Memory B cell (primary cell): Measurements from ENCODE around the gene TMEM52.
A peak's percentile ranks its signal among the peaks of the same experiment; 100 is the strongest.

Experiments used
- ATAC-seq: fragments of 150-1000 bp; cut with Tn5 transposase; 2 replicates; pipeline ENCODE4 v1.10.0; 2021; ENCODE audit warnings: low read depth, mild to moderate bottlenecking, moderate library complexity
- DNase-seq, 2 donors: peaks; one replicate each; pipeline ENCODE4 v3.0.0; 2022; ENCODE audit warnings: low spot score in 2 of 2
- H3K27ac Mint-ChIP-seq: one replicate; pipeline ENCODE4 v1.8.0; 2022; ENCODE audit warnings: mild to moderate bottlenecking, moderate library complexity, mixed read lengths
- H3K27me3 Mint-ChIP-seq: one replicate; pipeline ENCODE4 v1.8.0; 2022; ENCODE audit warnings: mixed read lengths
- H3K36me3 Mint-ChIP-seq: one replicate; pipeline ENCODE4 v1.8.0; 2022; ENCODE audit warnings: mild to moderate bottlenecking, mixed read lengths
- H3K4me1 Mint-ChIP-seq: one replicate; pipeline ENCODE4 v1.8.0; 2022; ENCODE audit warnings: mixed read lengths
- H3K4me3 Mint-ChIP-seq: one replicate; pipeline ENCODE4 v1.8.0; 2022; ENCODE audit warnings: mild to moderate bottlenecking, moderate library complexity, mixed read lengths
- H3K9me3 Mint-ChIP-seq: one replicate; pipeline ENCODE4 v1.8.0; 2022; ENCODE audit warnings: mixed read lengths

Gene TMEM52

DNA sequence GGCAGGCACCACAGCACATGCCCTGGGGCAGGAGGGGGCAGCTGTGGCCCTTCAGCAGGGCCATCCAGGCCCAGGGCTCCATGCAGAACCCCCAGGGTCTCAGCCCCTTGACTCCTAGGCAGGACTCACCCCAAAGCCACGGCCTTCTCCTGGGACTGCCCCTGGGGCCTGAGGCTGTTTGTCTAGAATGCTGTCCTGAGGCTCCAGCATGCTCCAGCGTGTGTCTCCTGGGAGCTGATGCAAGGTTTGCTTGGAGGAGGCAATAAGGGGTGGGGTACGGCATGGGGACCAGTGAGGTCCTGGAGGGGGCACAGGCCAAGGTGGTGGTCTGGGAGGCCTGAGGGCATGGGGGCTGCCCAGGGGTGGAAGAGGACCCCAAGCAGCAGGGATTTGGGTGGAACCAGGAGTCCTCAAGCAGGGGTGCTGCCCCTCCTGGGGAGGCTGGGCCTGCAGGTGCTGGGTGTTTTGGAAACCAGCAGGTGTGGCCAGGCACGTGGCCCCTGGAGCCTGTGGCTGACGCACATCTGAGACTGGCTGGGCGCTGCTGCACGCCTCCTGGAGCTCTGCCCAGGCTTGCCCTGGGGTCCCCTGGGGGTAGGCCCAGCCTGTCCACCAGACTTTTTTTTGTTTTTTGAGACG, 11.9 kb downstream of the TMEM52 start:
- H3K4me3 Mint-ChIP-seq, result peak overlapping the region; percentile 46
- H3K9me3 Mint-ChIP-seq, result no peaks in the 10 kb centered on the region
- DNase-seq (no peak), ATAC-seq (peak; percentile 10)
- no peaks in the 10 kb centered on the region for H3K36me3 Mint-ChIP-seq
- peaks cover 15% of the 10 kb centered on the region for H3K4me1 Mint-ChIP-seq
- peaks cover 6% of the 10 kb centered on the region for H3K27me3 Mint-ChIP-seq
- no peak overlapping the region for H3K27ac Mint-ChIP-seq

DNA sequence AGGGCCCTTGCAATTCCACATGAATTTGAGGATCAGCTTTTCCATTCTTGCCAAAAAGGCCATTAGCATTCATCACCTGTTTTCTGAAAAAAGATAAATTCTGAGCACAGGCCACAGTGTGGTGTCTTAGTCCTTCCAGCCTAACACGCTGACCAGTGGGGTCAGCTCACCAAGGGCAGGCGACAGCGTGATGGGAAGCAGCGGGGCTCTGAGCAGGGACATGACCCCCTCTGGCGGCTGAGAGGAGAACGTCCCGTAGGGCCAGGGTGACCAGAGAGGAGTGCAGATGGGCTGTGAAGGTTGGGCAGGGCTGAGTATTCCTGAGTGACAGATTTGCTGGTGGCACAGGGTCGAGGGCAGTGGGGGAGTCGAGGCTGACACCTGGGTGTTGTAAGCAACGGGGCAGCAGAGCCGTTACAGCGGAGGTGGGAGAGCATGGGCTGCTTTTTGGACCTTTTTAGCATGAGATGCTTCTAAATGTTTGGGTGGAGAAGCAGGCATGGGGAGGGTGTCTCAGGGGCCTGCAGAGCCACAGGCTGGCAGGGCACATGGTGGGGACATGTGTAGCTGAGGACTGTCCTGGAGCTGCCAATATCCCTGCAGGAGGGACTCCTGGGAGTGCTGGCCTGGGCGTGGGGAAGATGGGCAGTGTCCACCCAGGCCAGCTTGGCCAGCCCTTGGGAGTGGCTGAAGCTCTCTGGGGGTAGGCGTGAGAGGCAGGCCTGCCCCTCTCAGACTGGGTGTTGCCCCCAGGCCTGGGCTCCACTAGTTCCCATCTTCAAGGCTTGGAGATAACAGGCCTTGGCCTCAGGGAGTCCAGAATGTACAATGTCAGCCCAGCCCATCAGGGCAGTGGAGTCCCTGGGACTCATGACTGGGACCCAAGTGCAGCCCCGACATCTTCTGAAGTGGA, 12.6 kb downstream of the TMEM52 start:
- Mint-ChIP-seq H3K4me3 (peak overlapping the region; percentile 44), H3K27ac (peak overlapping the region; percentile 17), H3K36me3 (no peaks in the 10 kb centered on the region), H3K4me1 (peaks cover 15% of the 10 kb centered on the region), H3K9me3 (no peaks in the 10 kb centered on the region), H3K27me3 (peaks cover 3% of the 10 kb centered on the region)
- peak; percentile 65 to 69 for DNase-seq
- ATAC-seq, result peak; percentile 18

DNA sequence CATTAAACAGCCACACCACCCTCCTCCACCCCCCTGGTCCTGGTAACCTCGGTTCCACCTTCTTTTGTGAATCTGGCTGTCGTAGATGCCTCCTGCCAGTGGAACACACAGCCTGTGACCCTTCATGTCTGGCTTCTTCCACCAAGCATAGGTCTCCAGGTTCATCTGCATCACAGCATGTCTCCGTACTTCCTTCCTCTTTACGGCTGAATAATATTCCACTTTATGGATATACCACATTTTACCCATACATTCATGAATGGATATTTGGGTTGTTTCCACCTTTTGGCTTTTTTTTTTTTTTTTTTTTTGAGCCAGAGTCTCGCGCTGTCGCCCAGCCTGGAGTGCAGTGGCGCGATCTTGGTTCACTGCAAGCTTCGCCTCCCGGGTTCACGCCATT, 15.9 kb downstream of the TMEM52 start:
- no peaks in the 10 kb centered on the region for H3K36me3 Mint-ChIP-seq
- no peak for ATAC-seq
- DNase-seq, result no peak
- H3K4me1 Mint-ChIP-seq, result peaks cover 8% of the 10 kb centered on the region
- H3K9me3 Mint-ChIP-seq, result no peaks in the 10 kb centered on the region
- no peak overlapping the region for H3K27ac Mint-ChIP-seq
- no peak overlapping the region for H3K4me3 Mint-ChIP-seq
- H3K27me3 Mint-ChIP-seq, result peaks cover 4% of the 10 kb centered on the region

DNA sequence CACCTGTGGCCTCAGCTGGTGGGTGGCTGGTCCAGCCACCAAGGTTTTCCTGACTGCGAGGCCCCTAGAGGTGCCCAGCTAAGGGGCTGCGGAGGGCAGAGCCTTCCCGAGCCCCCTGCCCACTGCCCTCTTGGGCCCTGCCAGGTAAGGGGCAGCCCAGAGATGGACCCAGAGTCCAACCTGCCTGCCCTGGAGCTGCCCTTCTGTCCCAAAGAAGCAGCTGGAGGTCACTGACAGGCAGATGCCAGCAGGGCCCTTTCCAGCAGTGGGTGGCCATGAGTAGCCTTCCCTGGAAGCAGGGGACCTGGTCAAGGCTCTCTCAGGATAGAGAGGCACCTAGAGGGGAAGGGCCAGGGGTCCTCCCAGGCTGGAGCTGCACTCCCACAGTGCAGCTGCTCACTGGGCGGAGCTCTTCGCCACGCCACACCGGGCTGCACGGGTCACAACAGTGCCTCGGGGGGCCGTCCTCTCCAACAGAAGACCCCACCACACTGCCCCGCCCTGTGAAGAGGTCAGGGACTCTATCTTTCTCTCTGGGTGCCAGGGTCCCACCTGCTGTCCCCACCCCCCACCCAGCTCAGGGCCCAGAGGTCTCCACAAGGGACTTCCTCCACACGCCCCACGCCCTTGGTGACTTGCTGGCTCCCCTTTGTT, 17.3 kb downstream of the TMEM52 start:
- DNase-seq (no peak), ATAC-seq (no peak)
- Mint-ChIP-seq H3K9me3 (no peaks in the 10 kb centered on the region), H3K36me3 (no peaks in the 10 kb centered on the region), H3K27ac (no peak overlapping the region), H3K4me3 (no peak overlapping the region), H3K4me1 (peaks cover 8% of the 10 kb centered on the region), H3K27me3 (peaks cover 4% of the 10 kb centered on the region)

DNA sequence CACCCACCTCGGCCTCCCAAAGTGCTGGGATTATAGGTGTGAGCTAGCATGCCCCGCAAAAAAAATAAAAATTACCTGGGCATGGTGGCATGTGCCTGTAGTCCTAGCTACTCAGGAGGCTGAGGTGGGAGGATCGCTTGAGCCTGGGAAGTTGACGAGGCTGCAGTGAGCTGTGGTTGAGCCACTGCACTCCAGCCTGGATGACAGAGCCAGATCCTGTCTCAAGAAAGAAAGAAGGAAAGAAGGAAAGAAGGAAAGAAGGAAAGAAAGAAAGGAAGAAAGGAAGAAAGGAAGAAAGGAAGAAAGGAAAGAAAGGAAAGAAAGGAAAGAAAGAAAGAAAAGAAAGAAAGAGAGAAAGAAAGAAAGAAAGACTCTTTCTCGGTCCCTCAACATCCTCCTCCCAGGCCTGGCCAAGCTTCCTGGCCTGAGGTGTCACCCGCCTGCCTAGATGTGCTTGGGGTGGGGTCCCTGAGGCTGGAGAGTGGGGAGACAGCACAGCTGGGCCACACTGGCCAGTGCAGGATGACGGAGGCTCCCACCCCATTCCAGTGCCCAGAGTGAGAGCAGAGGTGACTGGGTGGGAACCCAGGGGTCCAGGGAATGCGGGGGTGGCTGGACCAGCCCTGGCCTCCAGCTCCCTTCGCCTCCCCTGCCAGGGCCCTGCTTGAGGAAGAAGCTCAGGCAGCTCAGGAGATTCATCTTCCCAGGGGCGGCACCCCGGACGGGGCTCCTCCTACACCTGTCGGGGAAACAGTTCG, 18.0 kb downstream of the TMEM52 start:
- no peak for DNase-seq
- Mint-ChIP-seq H3K27me3 (peaks cover 6% of the 10 kb centered on the region), H3K9me3 (no peaks in the 10 kb centered on the region), H3K4me3 (no peak overlapping the region), H3K36me3 (no peaks in the 10 kb centered on the region), H3K27ac (no peak overlapping the region), H3K4me1 (peaks cover 4% of the 10 kb centered on the region)
- ATAC-seq, result no peak

DNA sequence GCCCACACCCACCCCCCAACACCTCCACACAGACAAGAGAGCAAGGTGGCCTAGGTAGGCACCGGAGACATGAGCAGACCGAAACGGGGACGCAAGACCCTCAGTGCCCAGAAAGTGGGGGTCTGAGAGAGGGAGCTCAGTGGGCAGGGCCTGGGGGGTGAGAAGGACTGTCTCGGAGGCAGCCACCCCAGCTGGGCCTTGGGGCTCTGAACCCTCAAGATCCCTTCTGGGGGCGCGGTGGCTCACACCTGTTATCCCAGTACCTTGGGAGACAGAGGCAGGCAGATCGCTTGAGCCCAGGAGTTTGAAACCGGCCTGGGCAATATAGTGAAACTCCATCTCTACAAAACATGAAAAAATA, 19.1 kb downstream of the TMEM52 start:
- Mint-ChIP-seq H3K27me3 (peaks cover 10% of the 10 kb centered on the region), H3K9me3 (no peaks in the 10 kb centered on the region), H3K4me3 (no peak overlapping the region), H3K36me3 (no peaks in the 10 kb centered on the region), H3K4me1 (peaks cover 11% of the 10 kb centered on the region), H3K27ac (no peak overlapping the region)
- DNase-seq (no peak), ATAC-seq (no peak)

DNA sequence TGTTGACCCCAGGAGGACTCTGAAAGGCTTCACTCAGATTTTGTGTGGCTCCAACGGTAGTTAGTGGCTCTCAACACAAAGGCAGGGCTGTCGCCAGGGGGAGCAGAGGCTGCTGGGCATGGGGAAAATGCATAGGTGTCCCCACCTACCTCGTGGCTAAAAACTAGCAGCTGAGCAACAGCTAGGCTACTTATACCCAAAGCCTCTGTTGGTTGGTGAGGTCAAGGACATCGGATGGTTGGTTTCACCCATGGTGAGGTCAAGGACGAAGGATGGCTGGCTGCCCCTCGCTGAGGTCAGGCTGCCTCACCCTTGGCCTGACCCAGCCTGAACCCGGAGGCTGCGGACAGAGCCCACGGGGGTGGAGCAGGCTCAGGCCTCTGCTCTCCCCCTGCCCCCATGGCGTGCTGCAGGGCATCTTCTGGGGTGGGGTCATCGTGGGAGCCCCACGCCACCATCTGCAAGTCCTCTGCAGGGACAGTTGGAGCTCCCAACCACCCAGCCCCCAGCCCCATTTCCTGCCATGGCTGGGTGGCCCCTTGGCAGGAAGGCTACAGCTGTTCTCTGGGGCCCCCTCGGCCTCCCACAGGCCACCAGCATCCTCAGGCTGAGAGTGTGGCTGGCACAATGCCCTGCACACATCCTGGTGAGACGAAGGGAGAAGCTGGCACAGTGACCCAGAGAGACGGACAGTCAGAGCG, 19.7 kb downstream of the TMEM52 start:
- H3K4me1 Mint-ChIP-seq, result peaks cover 16% of the 10 kb centered on the region
- H3K27ac Mint-ChIP-seq, result no peak overlapping the region
- ATAC-seq (peak; percentile 42), DNase-seq (no peak)
- no peaks in the 10 kb centered on the region for H3K9me3 Mint-ChIP-seq
- peaks cover 10% of the 10 kb centered on the region for H3K27me3 Mint-ChIP-seq
- H3K36me3 Mint-ChIP-seq, result no peaks in the 10 kb centered on the region
- H3K4me3 Mint-ChIP-seq, result no peak overlapping the region

DNA sequence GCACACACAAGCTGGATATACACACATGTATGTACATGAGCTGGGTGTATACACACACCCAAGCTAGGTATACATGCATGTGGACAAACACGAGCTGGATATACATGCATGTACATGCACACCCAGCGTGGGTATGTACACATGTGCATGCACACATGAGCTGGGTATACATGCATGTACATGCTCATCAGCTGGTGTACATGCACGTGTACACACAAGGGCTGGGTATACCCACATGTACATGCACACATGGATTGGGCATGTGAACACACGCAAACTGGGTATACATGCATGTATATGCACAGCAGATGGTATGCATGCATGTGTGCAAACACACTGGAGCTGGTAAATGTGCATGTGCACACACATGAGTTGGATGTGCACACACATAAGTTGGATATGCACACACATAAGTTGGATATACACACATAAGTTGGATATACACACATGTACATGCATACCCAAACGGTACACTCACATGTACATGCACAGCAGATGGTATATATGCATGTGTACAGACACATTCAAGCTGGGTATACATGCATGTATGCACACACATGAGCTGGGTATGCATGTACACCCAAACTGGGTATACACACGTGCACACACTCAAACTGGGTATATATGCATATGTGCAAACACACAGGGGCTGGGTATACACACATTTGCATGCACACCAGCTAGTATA, 20.7 kb downstream of the TMEM52 start:
- no peak overlapping the region for H3K4me3 Mint-ChIP-seq
- H3K27me3 Mint-ChIP-seq, result peaks cover 10% of the 10 kb centered on the region
- H3K9me3 Mint-ChIP-seq, result no peaks in the 10 kb centered on the region
- no peak overlapping the region for H3K27ac Mint-ChIP-seq
- ATAC-seq, result no peak
- peaks cover 18% of the 10 kb centered on the region for H3K4me1 Mint-ChIP-seq
- no peak for DNase-seq
- H3K36me3 Mint-ChIP-seq, result no peaks in the 10 kb centered on the region

DNA sequence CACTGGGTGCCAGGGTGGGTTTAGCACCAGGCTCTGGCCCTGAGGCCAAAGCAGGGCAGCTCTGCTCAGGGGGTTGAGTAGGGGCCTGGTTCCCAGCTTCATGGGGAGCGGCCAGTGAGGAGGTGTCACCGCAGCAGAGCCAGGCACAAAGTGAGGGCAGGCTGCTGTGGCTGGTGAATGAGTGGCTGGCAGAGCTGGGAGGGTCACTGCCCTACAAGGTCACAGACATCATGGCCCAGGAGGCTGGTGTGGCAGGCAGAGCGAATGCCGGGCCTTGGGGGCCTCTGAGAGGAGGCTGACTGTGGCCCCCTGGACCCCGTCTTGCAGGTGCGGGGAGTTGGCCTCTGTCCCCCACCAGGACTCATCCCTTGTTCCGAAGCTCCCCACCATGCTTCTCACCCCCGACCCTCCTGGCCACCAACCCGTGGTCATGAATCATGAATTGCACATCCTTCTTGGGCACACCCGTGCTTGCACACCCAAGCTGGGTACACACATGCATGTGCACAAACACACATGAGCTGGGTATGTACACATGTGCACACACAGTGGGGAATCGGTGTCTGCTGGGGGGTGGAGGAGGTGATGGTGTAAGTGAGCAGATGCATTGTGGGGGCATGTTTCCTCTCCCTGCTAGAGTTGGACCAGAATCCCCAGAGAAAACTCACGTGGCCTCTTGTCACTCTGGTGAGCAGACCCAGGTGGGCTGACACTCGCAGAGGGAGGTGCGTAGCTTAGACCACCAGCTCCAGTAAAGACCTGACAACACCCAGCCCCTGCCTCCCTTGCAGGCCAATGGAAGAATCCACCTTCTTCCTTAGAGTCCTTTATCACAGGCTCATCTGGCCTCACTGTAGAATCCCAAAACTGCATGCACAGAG, 23.4 kb downstream of the TMEM52 start:
- no peak overlapping the region for H3K27ac Mint-ChIP-seq
- no peaks in the 10 kb centered on the region for H3K36me3 Mint-ChIP-seq
- H3K4me1 Mint-ChIP-seq, result peaks cover 29% of the 10 kb centered on the region
- DNase-seq, result no peak
- ATAC-seq, result peak; percentile 29
- H3K27me3 Mint-ChIP-seq, result peaks cover 6% of the 10 kb centered on the region
- H3K4me3 Mint-ChIP-seq, result peak overlapping the region; percentile 14
- no peaks in the 10 kb centered on the region for H3K9me3 Mint-ChIP-seq

DNA sequence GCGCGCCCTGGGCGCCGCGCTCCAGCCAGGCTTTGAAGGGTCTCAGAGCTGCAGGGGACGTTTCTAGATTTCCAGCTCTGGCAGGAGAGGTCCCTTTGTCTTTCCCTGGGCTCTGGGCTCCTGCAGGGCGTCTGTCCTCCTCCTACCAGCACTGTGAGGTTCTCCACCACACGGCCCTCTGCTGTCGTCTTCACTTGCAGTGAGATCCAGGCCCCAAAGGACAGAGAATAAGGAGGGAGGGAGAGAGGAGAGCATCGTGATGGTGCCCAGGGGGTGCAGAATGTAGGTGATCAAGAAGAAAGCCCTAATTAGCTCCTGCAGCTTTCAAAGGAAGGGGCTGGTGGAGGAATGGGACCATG, 24.0 kb downstream of the TMEM52 start:
- H3K9me3 Mint-ChIP-seq, result no peaks in the 10 kb centered on the region
- peaks cover 6% of the 10 kb centered on the region for H3K27me3 Mint-ChIP-seq
- no peaks in the 10 kb centered on the region for H3K36me3 Mint-ChIP-seq
- H3K4me3 Mint-ChIP-seq, result no peak overlapping the region
- H3K4me1 Mint-ChIP-seq, result peaks cover 29% of the 10 kb centered on the region
- no peak for DNase-seq
- no peak overlapping the region for H3K27ac Mint-ChIP-seq
- no peak for ATAC-seq

DNA sequence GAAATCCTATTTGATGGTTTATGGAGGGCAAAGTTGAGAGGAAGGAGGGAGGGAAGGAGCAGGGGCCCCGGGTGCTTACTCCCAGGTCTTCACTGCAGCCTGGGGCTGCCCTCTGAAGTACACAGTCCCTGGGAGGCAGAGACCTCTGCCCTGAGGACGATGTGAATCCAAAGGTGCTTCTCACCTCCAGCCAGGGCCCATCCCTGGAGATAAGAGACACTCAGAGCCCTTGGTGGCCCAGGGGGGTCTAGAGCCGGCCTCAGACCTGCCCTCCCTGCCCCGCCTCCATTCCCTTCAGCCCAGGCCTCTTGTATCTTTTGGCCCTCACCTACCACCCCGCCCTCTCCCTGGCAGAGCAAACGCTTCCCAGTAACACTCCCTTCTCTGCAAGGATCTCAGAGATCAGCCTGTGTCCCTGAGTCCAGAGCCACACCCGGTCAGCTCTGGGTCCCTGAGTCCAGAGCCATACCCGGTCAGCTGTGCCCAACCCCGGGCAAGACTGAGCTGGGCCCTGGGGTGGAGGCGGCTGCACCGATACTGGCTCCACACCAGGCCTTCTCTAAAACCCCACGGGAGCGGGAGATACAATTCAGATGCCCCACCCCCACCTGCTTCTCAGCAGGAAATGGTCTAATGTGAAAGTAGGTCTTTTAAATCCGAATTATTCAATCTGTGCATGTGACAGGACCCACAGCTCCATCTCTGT, 24.6 kb downstream of the TMEM52 start:
- ATAC-seq, result no peak

DNA sequence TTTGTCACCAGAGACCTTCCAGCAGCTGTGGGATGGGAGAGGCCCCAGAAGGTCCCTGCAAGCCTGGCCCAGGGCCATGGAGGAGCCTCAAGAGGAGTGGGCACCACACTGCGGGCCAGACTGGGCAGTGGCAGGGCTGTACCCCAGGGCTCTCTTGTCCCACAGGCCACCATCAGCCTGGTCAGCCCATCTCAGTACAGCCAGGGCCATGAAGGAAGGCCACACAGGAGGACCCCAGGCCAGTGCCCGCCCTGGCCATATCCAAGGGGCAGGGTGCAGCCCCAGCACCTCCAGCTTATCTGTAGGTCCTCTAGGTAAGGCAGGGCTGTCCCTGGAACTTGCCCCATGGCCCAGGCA, 25.1 kb downstream of the TMEM52 start:
- Mint-ChIP-seq H3K4me1 (peaks cover 31% of the 10 kb centered on the region), H3K9me3 (no peaks in the 10 kb centered on the region), H3K27ac (no peak overlapping the region), H3K4me3 (no peak overlapping the region), H3K36me3 (no peaks in the 10 kb centered on the region), H3K27me3 (peaks cover 6% of the 10 kb centered on the region)
- no peak for DNase-seq
- no peak for ATAC-seq

More for the DNA sequence above, 24.6 kb downstream of the TMEM52 start:
- Mint-ChIP-seq H3K4me1 (peaks cover 29% of the 10 kb centered on the region), H3K27ac (no peak overlapping the region), H3K4me3 (no peak overlapping the region), H3K36me3 (no peaks in the 10 kb centered on the region), H3K27me3 (peaks cover 6% of the 10 kb centered on the region), H3K9me3 (no peaks in the 10 kb centered on the region)
- DNase-seq, result no peak
